K562 (cell line): ENCODE data around the gene ARHGAP42. TPM values are rescaled to one million over a fixed set of nuclear protein-coding genes. Genes with fewer than 3 reads are reported as not detected.

Experiments
- ATAC-seq: fragments of 200-7000 bp; cut with Tn5 transposase; 3 replicates; pipeline ENCODE4 v1.9.1; 2020; ENCODE audit warnings: moderate library complexity
- BruUV-seq: library from RNA; stranded (reverse); fragments of 400-500 nt; replicated peaks from 2 replicates; lab custom pipeline; 2021; lab: Mats Ljungman, UMichigan
- CTCF ChIA-PET: fragments of 300-600 bp; formaldehyde crosslinking; extraction: SDS; loops from one replicate; lab custom pipeline; 2021; ENCODE audit warnings: low intra/inter-chr PET ratio; lab: Yijun Ruan, JAX
- POLR2A ChIA-PET: fragments of 300-600, 350-650 bp; sonication (Branson Sonifier 250); formaldehyde crosslinking; extraction: SDS; loops from one replicate; lab custom pipeline; 2021; ENCODE audit warnings: antibody characterized with exemption, inconsistent platforms; lab: Yijun Ruan, JAX
- DNase-seq, 4 experiments: peaks; one replicate each; pipeline versions ENCODE4 v3.0.0 to v3.0.0-alpha.2; 2011 to 2018; ENCODE audit warnings: low spot score in 3 of 4, mixed read lengths in 3 of 4; ENCODE audit errors: extremely low read depth in 1 of 4
- FAIRE-seq: peaks from 2 replicates; lab custom pipeline; 2011; peaks lifted over from hg19 to GRCh38; lab: Jason Lieb, UNC
- H2AFZ ChIP-seq: 2 replicates; pipeline ENCODE4 v1.6.0; 2011; ENCODE audit warnings: low read depth, low read length, control low read depth, inconsistent platforms
- H3K27ac ChIP-seq: fragments of 200-600 bp; 3 replicates; pipeline ENCODE4 v1.8.0; 2011; ENCODE audit warnings: low read depth, mild to moderate bottlenecking, control low read depth, inconsistent platforms, low read length, moderate library complexity, mixed read lengths; ENCODE audit errors: extremely low read depth
- H3K27me3 ChIP-seq, 2 experiments: fragments of 300-600 bp in 1 of 2; 2 replicates in 1 of 2; 3 replicates in 1 of 2; pipeline versions ENCODE4 v1.6.0 to v1.8.0; 2011; ENCODE audit warnings: inconsistent platforms in 2 of 2, low read length in 2 of 2, mild to moderate bottlenecking in 1 of 2, mixed read lengths in 1 of 2, moderate library complexity in 1 of 2; ENCODE audit not compliant: control insufficient read depth in 2 of 2, insufficient read depth in 2 of 2
- H3K36me3 ChIP-seq: fragments of 300-600 bp; 3 replicates; pipeline ENCODE4 v1.8.0; 2011; ENCODE audit warnings: mild to moderate bottlenecking, low read length, inconsistent platforms; ENCODE audit not compliant: control insufficient read depth, insufficient read depth
- H3K4me1 ChIP-seq, 2 experiments: fragments of 200-600 bp in 1 of 2; replicated peaks in 1 of 2; 2 replicates in 1 of 2; 3 replicates in 1 of 2; pipeline versions ENCODE4 v1.5.1 to v1.8.0; 2011; ENCODE audit warnings: inconsistent platforms in 2 of 2, low read length in 2 of 2, mild to moderate bottlenecking in 1 of 2, mixed read lengths in 1 of 2, moderate library complexity in 1 of 2; ENCODE audit not compliant: control insufficient read depth in 2 of 2, insufficient read depth in 2 of 2
- H3K4me2 ChIP-seq: 2 replicates; pipeline ENCODE4 v1.6.1; 2011; ENCODE audit warnings: low read length, control low read depth, inconsistent platforms, mixed read lengths; ENCODE audit not compliant: insufficient read depth
- H3K4me3 ChIP-seq: fragments of 200-600 bp; sonication (generic), shearing (Covaris generic); 2 replicates; pipeline ENCODE4 v1.5.1; 2016; ENCODE audit warnings: control low read depth, inconsistent platforms
- H3K79me2 ChIP-seq: fragments of 200-600 bp; 3 replicates; pipeline ENCODE4 v1.8.0; 2011; ENCODE audit warnings: low read length, inconsistent platforms; ENCODE audit not compliant: control insufficient read depth, insufficient read depth
- H3K9ac ChIP-seq, 2 experiments: 2 replicates each; pipeline versions ENCODE4 v1.6.0 to v1.6.1; 2011; ENCODE audit warnings: low read depth in 2 of 2, low read length in 2 of 2, control low read depth in 1 of 2, inconsistent platforms in 1 of 2, mild to moderate bottlenecking in 1 of 2, mixed read lengths in 1 of 2; ENCODE audit not compliant: insufficient read depth in 1 of 2
- H3K9me1 ChIP-seq: one replicate; pipeline ENCODE4 v1.6.0; 2011; ENCODE audit warnings: inconsistent platforms, mild to moderate bottlenecking, low read length, moderate library complexity; ENCODE audit not compliant: control insufficient read depth, insufficient read depth
- H3K9me3 ChIP-seq: replicated peaks from 2 replicates; pipeline ENCODE4 v1.5.1; 2011; ENCODE audit warnings: low read depth, low read length, inconsistent platforms; ENCODE audit not compliant: control insufficient read depth, insufficient read depth
- H4K20me1 ChIP-seq: replicated peaks from 2 replicates; pipeline ENCODE4 v1.6.1; 2011; ENCODE audit warnings: low read length, inconsistent platforms, mixed read lengths; ENCODE audit not compliant: control insufficient read depth, insufficient read depth
- POLR2A ChIP-seq: fragments of 450-650 bp; conservative IDR thresholded peaks from 2 replicates; pipeline ENCODE4 v1.6.1; 2016
- U2AF1 ChIP-seq: fragments of 200-400 bp; formaldehyde crosslinking; optimal IDR thresholded peaks from 2 replicates; pipeline ENCODE3; 2017; ENCODE audit warnings: mild to moderate bottlenecking, low read depth, low read length, moderate library complexity
- WGBS: fragments of 100-300 bp; shearing (Covaris generic); methylation state at CpG from one replicate; pipeline ENCODE4 v1.1.6; 2016; ENCODE audit warnings: low coverage, mixed read lengths; ENCODE audit not compliant: insufficient coverage; ENCODE audit errors: missing lambda C conversion rate; 5-methylcytosine and 5-hydroxymethylcytosine counted together
- in situ Hi-C: fragments of 300-500 bp; cut with MboI; formaldehyde crosslinking; loops from 4 replicates; pipeline ENCODE4 v1.15.0; 2018; ENCODE audit warnings: inconsistent platforms, mixed read lengths
- intact Hi-C: fragments of 100-400 bp; cut with micrococcal nuclease; formaldehyde crosslinking; loops from 2 replicates; pipeline ENCODE4 v1.14.2; 2022
- polyA plus RNA-seq, 8 experiments: library from polyadenylated mRNA; depleted of rRNA in 4 of 8; stranded (reverse) in 5 of 8; unstranded in 3 of 8; fragments of >200 nt; fragmentation: Nextera tagmentation in 2 of 8; fragmentation: Illumina TruSeq in 1 of 8; extraction: Ambion mirVana in 2 of 8; extraction: Trizol in 1 of 8; gene quantifications; 2 replicates each; pipeline versions ENCODE4 v1.2.1 to v1.2.3, GENCODE V29; 2011 to 2014; ENCODE audit warnings: inconsistent platforms in 1 of 8, missing spikeins in 1 of 8
- total RNA-seq, 7 experiments: library from RNA; depleted of rRNA in 6 of 7; stranded (reverse); fragments of >200 nt in 6 of 7; fragmentation: Illumina TruSeq in 2 of 7; extraction: Trizol in 2 of 7; gene quantifications; 2 replicates each; pipeline versions ENCODE4 v1.2.1 to v1.2.3, GENCODE V29; 2011 to 2021; ENCODE audit warnings: low replicate concordance in 1 of 7
- TF ChIP-seq, protein P1 (sequence below): fragments of 250-450 bp; sonication (Bioruptor Pico); IDR thresholded peaks from 2 replicates; pipeline ENCODE4 v1.4.0; 2020

The ARHGAP42 gene
- total and polyA plus RNA-seq, 9 of the 15 experiments (the other 6 are each of a cell fraction or from before 2014, with no cell fraction given), result 0.95 to 6.1 (median 2.4) TPM

DNA sequence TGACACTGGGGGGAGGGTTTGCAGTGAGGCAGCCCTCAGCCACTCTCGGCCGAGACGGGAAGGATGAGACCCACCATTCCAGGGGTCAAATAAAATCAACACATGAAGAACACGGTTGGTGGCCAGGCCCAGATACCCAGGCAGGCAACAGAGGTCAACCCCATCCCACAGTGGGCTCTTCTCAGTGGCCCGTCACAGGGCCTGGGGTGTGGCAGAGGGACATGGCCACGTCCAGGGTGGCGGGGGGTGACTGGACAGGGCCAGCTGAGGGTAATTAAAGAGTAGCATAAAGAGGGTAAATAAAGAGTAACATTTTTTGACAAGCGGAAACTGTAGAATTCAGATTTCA lies 188.4 kb downstream of the ARHGAP42 start:
- POLR2A ChIA-PET, result no interaction called here

More for the DNA sequence above, 188.4 kb downstream of the ARHGAP42 start:
- WGBS, result 48% methylated on average over 8 of the region's 8 CpGs
- no peak overlapping the region for H3K9ac ChIP-seq
- no peak overlapping the region for H2AFZ ChIP-seq
- CTCF ChIA-PET, result no interaction called here
- no peak for FAIRE-seq
- BruUV-seq, result no TSS peak
- H3K36me3 ChIP-seq, result no peaks in the 10 kb centered on the region
- no peak overlapping the region for H3K4me3 ChIP-seq
- intact Hi-C loops, result no loop called here
- H3K27me3 ChIP-seq, result no peaks in the 10 kb centered on the region
- H4K20me1 ChIP-seq, result no peaks in the 10 kb centered on the region
- no peak for DNase-seq
- no peak overlapping the region for H3K27ac ChIP-seq
- in situ Hi-C loops, result no loop called here
- no peaks in the 10 kb centered on the region for H3K9me3 ChIP-seq
- H3K4me1 ChIP-seq, result peaks cover 0 to 2% of the 10 kb centered on the region in 2 experiments; a peak in 2 of 5 replicates
- H3K9me1 ChIP-seq, result no peaks in the 10 kb centered on the region
- no peak overlapping the region for H3K4me2 ChIP-seq
- H3K79me2 ChIP-seq, result no peaks in the 10 kb centered on the region
- ATAC-seq, result no peak
- TF ChIP-seq U2AF1 (no peak), POLR2A (no peak)
- TF ChIP-seq, protein P1, sequence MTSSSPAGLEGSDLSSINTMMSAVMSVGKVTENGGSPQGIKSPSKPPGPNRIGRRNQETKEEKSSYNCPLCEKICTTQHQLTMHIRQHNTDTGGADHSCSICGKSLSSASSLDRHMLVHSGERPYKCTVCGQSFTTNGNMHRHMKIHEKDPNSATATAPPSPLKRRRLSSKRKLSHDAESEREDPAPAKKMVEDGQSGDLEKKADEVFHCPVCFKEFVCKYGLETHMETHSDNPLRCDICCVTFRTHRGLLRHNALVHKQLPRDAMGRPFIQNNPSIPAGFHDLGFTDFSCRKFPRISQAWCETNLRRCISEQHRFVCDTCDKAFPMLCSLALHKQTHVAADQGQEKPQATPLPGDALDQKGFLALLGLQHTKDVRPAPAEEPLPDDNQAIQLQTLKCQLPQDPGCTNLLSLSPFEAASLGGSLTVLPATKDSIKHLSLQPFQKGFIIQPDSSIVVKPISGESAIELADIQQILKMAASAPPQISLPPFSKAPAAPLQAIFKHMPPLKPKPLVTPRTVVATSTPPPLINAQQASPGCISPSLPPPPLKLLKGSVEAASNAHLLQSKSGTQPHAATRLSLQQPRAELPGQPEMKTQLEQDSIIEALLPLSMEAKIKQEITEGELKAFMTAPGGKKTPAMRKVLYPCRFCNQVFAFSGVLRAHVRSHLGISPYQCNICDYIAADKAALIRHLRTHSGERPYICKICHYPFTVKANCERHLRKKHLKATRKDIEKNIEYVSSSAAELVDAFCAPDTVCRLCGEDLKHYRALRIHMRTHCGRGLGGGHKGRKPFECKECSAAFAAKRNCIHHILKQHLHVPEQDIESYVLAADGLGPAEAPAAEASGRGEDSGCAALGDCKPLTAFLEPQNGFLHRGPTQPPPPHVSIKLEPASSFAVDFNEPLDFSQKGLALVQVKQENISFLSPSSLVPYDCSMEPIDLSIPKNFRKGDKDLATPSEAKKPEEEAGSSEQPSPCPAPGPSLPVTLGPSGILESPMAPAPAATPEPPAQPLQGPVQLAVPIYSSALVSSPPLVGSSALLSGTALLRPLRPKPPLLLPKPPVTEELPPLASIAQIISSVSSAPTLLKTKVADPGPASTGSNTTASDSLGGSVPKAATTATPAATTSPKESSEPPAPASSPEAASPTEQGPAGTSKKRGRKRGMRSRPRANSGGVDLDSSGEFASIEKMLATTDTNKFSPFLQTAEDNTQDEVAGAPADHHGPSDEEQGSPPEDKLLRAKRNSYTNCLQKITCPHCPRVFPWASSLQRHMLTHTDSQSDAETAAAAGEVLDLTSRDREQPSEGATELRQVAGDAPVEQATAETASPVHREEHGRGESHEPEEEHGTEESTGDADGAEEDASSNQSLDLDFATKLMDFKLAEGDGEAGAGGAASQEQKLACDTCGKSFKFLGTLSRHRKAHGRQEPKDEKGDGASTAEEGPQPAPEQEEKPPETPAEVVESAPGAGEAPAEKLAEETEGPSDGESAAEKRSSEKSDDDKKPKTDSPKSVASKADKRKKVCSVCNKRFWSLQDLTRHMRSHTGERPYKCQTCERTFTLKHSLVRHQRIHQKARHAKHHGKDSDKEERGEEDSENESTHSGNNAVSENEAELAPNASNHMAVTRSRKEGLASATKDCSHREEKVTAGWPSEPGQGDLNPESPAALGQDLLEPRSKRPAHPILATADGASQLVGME (CRISPR knock-in tag), result no peak
- TF ChIP-seq, all 486 proteins: peak for 0
